H1 (cell line): ENCODE data around the gene DEDD. TPM values are rescaled to one million over a fixed set of nuclear protein-coding genes. Genes with fewer than 3 reads are reported as not detected.

ENCODE experiments used
- ASH2L ChIP-seq: fragments of 200-600, 300-600 bp; sonication (generic); IDR thresholded peaks from one replicate; pipeline ENCODE4 v1.7.1; 2017; ENCODE audit warnings: low read length
- BCL11A ChIP-seq, 2 experiments: IDR thresholded peaks; one replicate each; pipeline ENCODE4 v1.6.1; 2011; ENCODE audit warnings: low read depth in 2 of 2, low read length in 2 of 2, mild to moderate bottlenecking in 2 of 2
- CBX8 ChIP-seq: fragments of 300-800, 300-1000 bp; sonication (generic); IDR thresholded peaks from 2 replicates; pipeline ENCODE4 v1.7.1; 2016; ENCODE audit warnings: low read depth, low read length, borderline replicate concordance
- RFX5 ChIP-seq: IDR thresholded peaks from 2 replicates; pipeline ENCODE4 v1.6.1; 2011; ENCODE audit warnings: low read depth, low read length, improper control_type of control experiment, borderline replicate concordance
- polyA plus RNA-seq, 7 experiments: library from polyadenylated mRNA; depleted of rRNA in 3 of 7; stranded (reverse) in 5 of 7; unstranded in 2 of 7; fragments of >200 nt in 5 of 7; fragments of 200-250 nt in 2 of 7; gene quantifications; 1 replicate in 5 of 7; 2 replicates in 1 of 7; 4 replicates in 1 of 7; pipeline versions ENCODE4 v1.2.1 to v1.2.3, GENCODE V29; 2011 to 2013; ENCODE audit warnings: missing spikeins in 2 of 7, mixed read lengths in 2 of 7
- total RNA-seq: library from RNA; stranded (reverse); fragmentation: NEBNext Ultra II Directional; extraction: Animal tissue kit (Norgen Biotek cat#: 25700); gene quantifications from 2 replicates; pipeline ENCODE4 v1.2.1, GENCODE V29; 2021

DEDD gene
- total and polyA plus RNA-seq, 2 of the 8 experiments (the other 6 are each of a cell fraction or from before 2014, with no cell fraction given): 42.6 to 55.9 TPM

- TF ChIP-seq CBX8 (no peak), RFX5 (no peak), BCL11A (IDR thresholded peaks at IDR 0.05; ENCODE audit: low read depth in 2 of 2, low read length in 2 of 2) (no peak), ASH2L (no peak)
Measured at GRCh38 chr1:161111527-161111926, 20.9 kb downstream of the DEDD start (continued).
